HepG2 (cell line): ENCODE results near the gene APEX2. TPM values are rescaled to one million over a fixed set of nuclear protein-coding genes. Genes with fewer than 3 reads are reported as not detected.

Experiments used
- ATAC-seq: fragments of 200-7000 bp; cut with Tn5 transposase; 3 replicates; pipeline ENCODE4 v1.9.1; 2020; ENCODE audit warnings: mild to moderate bottlenecking, moderate library complexity
- BruUV-seq: library from RNA; stranded (reverse); fragments of 400-500 nt; replicated peaks from 2 replicates; lab custom pipeline; 2021; lab: Mats Ljungman, UMichigan
- CTCF ChIA-PET: fragments of 300-600 bp; formaldehyde crosslinking; extraction: SDS; loops from one replicate; lab custom pipeline; 2021; ENCODE audit warnings: low total read pairs, inconsistent platforms, low intra/inter-chr PET ratio; lab: Yijun Ruan, JAX
- POLR2A ChIA-PET: fragments of 350-600 bp; sonication (Branson Sonifier 250); formaldehyde crosslinking; loops from one replicate; lab custom pipeline; 2020; ENCODE audit warnings: antibody characterized with exemption, inconsistent platforms; lab: Yijun Ruan, JAX
- DNase-seq: peaks from one replicate; pipeline ENCODE4 v3.0.0-alpha.2; 2015; ENCODE audit warnings: low spot score
- FAIRE-seq: peaks from 3 replicates; lab custom pipeline; 2011; peaks lifted over from hg19 to GRCh38; lab: Jason Lieb, UNC
- H2AFZ ChIP-seq: one replicate; pipeline ENCODE4 v1.6.1; 2011; ENCODE audit warnings: low read length, inconsistent platforms
- H3K27ac ChIP-seq: fragments of 300-600 bp; 3 replicates; pipeline ENCODE4 v1.8.0; 2011; ENCODE audit warnings: mixed run types, mild to moderate bottlenecking, mixed read lengths, low read length, inconsistent platforms; ENCODE audit not compliant: insufficient read depth; ENCODE audit errors: extremely low read length
- H3K27me3 ChIP-seq, 2 experiments: fragments of 200-600 bp in 1 of 2; 2 replicates in 1 of 2; 3 replicates in 1 of 2; pipeline versions ENCODE4 v1.6.0 to v1.8.0; 2011; ENCODE audit warnings: low read length in 2 of 2, mild to moderate bottlenecking in 2 of 2, moderate library complexity in 2 of 2, inconsistent platforms in 1 of 2; ENCODE audit not compliant: insufficient read depth in 2 of 2, control insufficient read depth in 1 of 2
- H3K36me3 ChIP-seq, 2 experiments: fragments of 200-600 bp in 1 of 2; replicated peaks in 1 of 2; 2 replicates in 1 of 2; 3 replicates in 1 of 2; pipeline versions ENCODE4 v1.5.1 to v1.8.0; 2011; ENCODE audit warnings: low read length in 2 of 2, inconsistent platforms in 1 of 2; ENCODE audit not compliant: insufficient read depth in 2 of 2, control insufficient read depth in 1 of 2
- H3K4me1 ChIP-seq: 2 replicates; pipeline ENCODE4 v1.5.1; 2012; ENCODE audit warnings: low read length, inconsistent platforms; ENCODE audit not compliant: insufficient read depth
- H3K4me2 ChIP-seq: 2 replicates; pipeline ENCODE4 v1.6.0; 2011; ENCODE audit warnings: low read depth, low read length, inconsistent platforms
- H3K4me3 ChIP-seq, 3 experiments: fragments of 200-600 bp in 1 of 3; sonication (generic), shearing (Covaris generic) in 1 of 3; replicated peaks in 1 of 3; 2 replicates each; pipeline ENCODE4 v1.5.1; 2011 to 2016; ENCODE audit warnings: low read length in 3 of 3, inconsistent platforms in 2 of 3, low read depth in 2 of 3, mild to moderate bottlenecking in 2 of 3, control low read depth in 1 of 3, mixed read lengths in 1 of 3; ENCODE audit not compliant: insufficient read depth in 1 of 3
- H3K79me2 ChIP-seq: one replicate; pipeline ENCODE4 v1.6.1; 2011; ENCODE audit warnings: low read length, inconsistent platforms; ENCODE audit not compliant: insufficient read depth
- H3K9ac ChIP-seq: 2 replicates; pipeline ENCODE4 v1.6.0; 2011; ENCODE audit warnings: mild to moderate bottlenecking, low read depth, low read length, inconsistent platforms; ENCODE audit not compliant: insufficient read depth
- H3K9me3 ChIP-seq: 2 replicates; pipeline ENCODE4 v1.5.1; 2012; ENCODE audit warnings: mild to moderate bottlenecking, low read length
- H4K20me1 ChIP-seq: 2 replicates; pipeline ENCODE4 v1.6.0; 2011; ENCODE audit warnings: inconsistent platforms, mild to moderate bottlenecking, low read length, moderate library complexity; ENCODE audit not compliant: insufficient read depth
- ARID2 ChIP-seq: sonication (generic); formaldehyde crosslinking; IDR thresholded peaks from 2 replicates; pipeline ENCODE4 v1.8.1; 2022; ENCODE audit warnings: mild to moderate bottlenecking, missing genetic modification reagents, borderline replicate concordance
- GLI4 ChIP-seq: sonication (generic); formaldehyde crosslinking; IDR thresholded peaks from 2 replicates; pipeline ENCODE4 v1.5.1; 2020; ENCODE audit warnings: missing genetic modification reagents, mild to moderate bottlenecking, moderate library complexity, borderline replicate concordance
- ONECUT2 ChIP-seq: sonication (generic); formaldehyde crosslinking; IDR thresholded peaks from 2 replicates; pipeline ENCODE4 v1.4.0; 2020; ENCODE audit warnings: missing genetic modification reagents
- RFXANK ChIP-seq: IDR thresholded peaks from 2 replicates; pipeline ENCODE4 v1.6.1; 2016
- SIX4 ChIP-seq: sonication (generic); formaldehyde crosslinking; IDR thresholded peaks from 2 replicates; pipeline ENCODE4 v1.4.0; 2020; ENCODE audit warnings: missing genetic modification reagents
- SMAD1 ChIP-seq: sonication (generic); formaldehyde crosslinking; IDR thresholded peaks from 2 replicates; pipeline ENCODE4 v1.4.0; 2020; ENCODE audit warnings: missing genetic modification reagents, low read depth, mild to moderate bottlenecking, borderline replicate concordance
- SOX6 ChIP-seq, 2 experiments: fragments of 450-650 bp in 1 of 2; sonication (generic) in 1 of 2; formaldehyde crosslinking in 1 of 2; IDR thresholded peaks; 2 replicates each; pipeline versions ENCODE4 v1.4.0 to v1.6.1; 2017 to 2020; ENCODE audit warnings: antibody characterized with exemption in 1 of 2, mild to moderate bottlenecking in 1 of 2, missing genetic modification reagents in 1 of 2
- SRY ChIP-seq: sonication (generic); formaldehyde crosslinking; IDR thresholded peaks from 2 replicates; pipeline ENCODE4 v1.8.0; 2022; ENCODE audit warnings: mild to moderate bottlenecking, missing genetic modification reagents
- TARDBP ChIP-seq: sonication (generic); formaldehyde crosslinking; IDR thresholded peaks from 2 replicates; pipeline ENCODE4 v1.8.0; 2022; ENCODE audit warnings: mild to moderate bottlenecking, missing genetic modification reagents
- ZIK1 ChIP-seq: sonication (generic); formaldehyde crosslinking; IDR thresholded peaks from 2 replicates; pipeline ENCODE4 v1.5.0; 2020; ENCODE audit warnings: mild to moderate bottlenecking, low read depth, missing genetic modification reagents, borderline replicate concordance
- ZNF263 ChIP-seq: sonication (generic); formaldehyde crosslinking; IDR thresholded peaks from 2 replicates; pipeline ENCODE4 v1.4.0; 2020; ENCODE audit warnings: missing genetic modification reagents
- ZNF484 ChIP-seq: sonication (generic); formaldehyde crosslinking; IDR thresholded peaks from 2 replicates; pipeline ENCODE4 v1.5.1; 2020; ENCODE audit warnings: mild to moderate bottlenecking, low read depth, missing genetic modification reagents, borderline replicate concordance
- ZNF530 ChIP-seq: sonication (generic); formaldehyde crosslinking; IDR thresholded peaks from 2 replicates; pipeline ENCODE4 v1.5.0; 2020; ENCODE audit warnings: low read depth, mild to moderate bottlenecking, missing genetic modification reagents
- WGBS: methylation state at CpG from one replicate; pipeline ENCODE4 v1.1.6; 2017; ENCODE audit warnings: low lambda C conversion rate; 5-methylcytosine and 5-hydroxymethylcytosine counted together
- in situ Hi-C: cut with HindIII; loops from 2 replicates; pipeline ENCODE4 v1.10.0; 2017; ENCODE audit warnings: low pct_unique_long_range_greater_than_20kb; ENCODE audit not compliant: extremely low pct_ligation_motif_present
- intact Hi-C: fragments of 100-400 bp; cut with micrococcal nuclease; formaldehyde crosslinking; loops from one replicate; pipeline ENCODE4 v1.10.0; 2022; ENCODE audit not compliant: unreplicated experiment
- polyA plus RNA-seq, 8 experiments: library from polyadenylated mRNA; depleted of rRNA in 3 of 8; stranded (reverse) in 7 of 8; unstranded in 1 of 8; fragments of >200 nt; fragmentation: Illumina TruSeq in 4 of 8; extraction: Trizol in 4 of 8; gene quantifications; 2 replicates each; pipeline versions ENCODE4 v1.2.1 to v1.2.3, GENCODE V29; 2011 to 2016; ENCODE audit warnings: low read depth in 4 of 8, missing spikeins in 1 of 8, mixed read lengths in 1 of 8; ENCODE audit not compliant: insufficient read depth in 1 of 8
- total RNA-seq, 5 experiments: library from RNA; depleted of rRNA; stranded (reverse); fragments of >200 nt; fragmentation: Illumina TruSeq; extraction: Trizol; gene quantifications; 2 replicates each; pipeline ENCODE4 v1.2.3, GENCODE V29; 2016; ENCODE audit warnings: low read depth in 1 of 5
- TF ChIP-seq, protein P1 (sequence below): sonication (generic); formaldehyde crosslinking; IDR thresholded peaks from 2 replicates; pipeline ENCODE4 v1.5.0; 2020; ENCODE audit warnings: missing genetic modification reagents
- TF ChIP-seq, protein P2 (sequence below): sonication (generic); formaldehyde crosslinking; IDR thresholded peaks from 2 replicates; pipeline ENCODE4 v1.4.0; 2020; ENCODE audit warnings: mild to moderate bottlenecking, missing genetic modification reagents
- TF ChIP-seq, protein P3 (sequence below): sonication (generic); formaldehyde crosslinking; IDR thresholded peaks from 2 replicates; pipeline ENCODE4 v1.8.0; 2022; ENCODE audit warnings: missing genetic modification reagents, mild to moderate bottlenecking, moderate library complexity, borderline replicate concordance
- TF ChIP-seq, protein P4 (sequence below): sonication (generic); formaldehyde crosslinking; IDR thresholded peaks from 2 replicates; pipeline ENCODE4 v1.4.0; 2020; ENCODE audit warnings: mild to moderate bottlenecking, missing genetic modification reagents

Gene APEX2
- total and polyA plus RNA-seq, 2 of the 13 experiments (the other 11 are each of a cell fraction or from before 2014, with no cell fraction given), result 12.7 to 17.8 TPM

DNA sequence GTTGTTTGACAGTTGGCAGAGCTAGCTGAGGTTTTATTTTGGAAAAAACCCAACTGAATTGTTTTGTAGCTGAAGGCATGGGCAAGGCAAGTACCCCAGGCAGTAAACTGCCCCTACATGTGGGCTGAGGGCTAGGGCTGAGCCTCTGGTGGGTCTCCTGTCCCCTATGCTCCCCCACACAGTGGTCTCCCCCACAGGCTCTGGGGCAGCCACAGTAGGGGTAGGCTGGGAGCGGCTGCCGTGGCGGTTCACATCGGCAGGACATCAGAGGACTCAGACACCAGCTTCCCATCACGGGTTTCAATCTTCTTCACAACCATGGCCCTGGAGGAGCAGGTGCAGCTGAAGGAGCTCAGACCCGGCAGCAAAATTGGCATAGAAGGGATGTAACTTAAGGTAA is 41.4 kb downstream of the APEX2 start:
- ChIA-PET CTCF (no interaction called here), POLR2A (no interaction called here)
- H3K4me3 ChIP-seq, result no peak overlapping the region
- H3K27me3 ChIP-seq, result no peaks in the 10 kb centered on the region
- no peak overlapping the region for H2AFZ ChIP-seq
- no peak overlapping the region for H3K4me2 ChIP-seq
- BruUV-seq, result no TSS peak
- no peak for ATAC-seq
- DNase-seq, result no peak
- H3K4me1 ChIP-seq, result no peaks in the 10 kb centered on the region
- no peaks in the 10 kb centered on the region for H3K36me3 ChIP-seq
- no CpG with 5 or more reads among the region's 6 CpGs for WGBS
- FAIRE-seq, result no peak
- no peak overlapping the region for H3K9ac ChIP-seq
- no peaks in the 10 kb centered on the region for H4K20me1 ChIP-seq
- H3K79me2 ChIP-seq, result no peaks in the 10 kb centered on the region
- intact Hi-C loops, result no loop called here
- H3K27ac ChIP-seq, result no peak overlapping the region
- no peaks in the 10 kb centered on the region for H3K9me3 ChIP-seq
- in situ Hi-C loops, result no loop called here
- TF ChIP-seq ZNF530 (CRISPR knock-in tag) (no peak), SMAD1 (CRISPR knock-in tag) (no peak), ONECUT2 (CRISPR knock-in tag) (no peak), SRY (CRISPR knock-in tag) (no peak), GLI4 (CRISPR knock-in tag) (no peak), ZNF263 (CRISPR knock-in tag) (no peak), SIX4 (CRISPR knock-in tag) (no peak), ZNF484 (CRISPR knock-in tag) (no peak), SOX6 (IDR thresholded peaks at IDR 0.05) (no peak), SOX6 (CRISPR knock-in tag; IDR thresholded peaks at IDR 0.05) (no peak), ARID2 (no peak), TARDBP (no peak), ZIK1 (no peak), RFXANK (CRISPR knock-in tag) (no peak)
- TF ChIP-seq, protein P1, sequence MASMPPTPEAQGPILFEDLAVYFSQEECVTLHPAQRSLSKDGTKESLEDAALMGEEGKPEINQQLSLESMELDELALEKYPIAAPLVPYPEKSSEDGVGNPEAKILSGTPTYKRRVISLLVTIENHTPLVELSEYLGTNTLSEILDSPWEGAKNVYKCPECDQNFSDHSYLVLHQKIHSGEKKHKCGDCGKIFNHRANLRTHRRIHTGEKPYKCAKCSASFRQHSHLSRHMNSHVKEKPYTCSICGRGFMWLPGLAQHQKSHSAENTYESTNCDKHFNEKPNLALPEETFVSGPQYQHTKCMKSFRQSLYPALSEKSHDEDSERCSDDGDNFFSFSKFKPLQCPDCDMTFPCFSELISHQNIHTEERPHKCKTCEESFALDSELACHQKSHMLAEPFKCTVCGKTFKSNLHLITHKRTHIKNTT (CRISPR knock-in tag), result no peak
- TF ChIP-seq, protein P2, sequence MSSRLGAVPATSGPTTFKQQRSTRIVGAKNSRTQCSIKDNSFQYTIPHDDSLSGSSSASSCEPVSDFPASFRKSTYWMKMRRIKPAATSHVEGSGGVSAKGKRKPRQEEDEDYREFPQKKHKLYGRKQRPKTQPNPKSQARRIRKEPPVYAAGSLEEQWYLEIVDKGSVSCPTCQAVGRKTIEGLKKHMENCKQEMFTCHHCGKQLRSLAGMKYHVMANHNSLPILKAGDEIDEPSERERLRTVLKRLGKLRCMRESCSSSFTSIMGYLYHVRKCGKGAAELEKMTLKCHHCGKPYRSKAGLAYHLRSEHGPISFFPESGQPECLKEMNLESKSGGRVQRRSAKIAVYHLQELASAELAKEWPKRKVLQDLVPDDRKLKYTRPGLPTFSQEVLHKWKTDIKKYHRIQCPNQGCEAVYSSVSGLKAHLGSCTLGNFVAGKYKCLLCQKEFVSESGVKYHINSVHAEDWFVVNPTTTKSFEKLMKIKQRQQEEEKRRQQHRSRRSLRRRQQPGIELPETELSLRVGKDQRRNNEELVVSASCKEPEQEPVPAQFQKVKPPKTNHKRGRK (CRISPR knock-in tag), result no peak
- TF ChIP-seq, protein P3, sequence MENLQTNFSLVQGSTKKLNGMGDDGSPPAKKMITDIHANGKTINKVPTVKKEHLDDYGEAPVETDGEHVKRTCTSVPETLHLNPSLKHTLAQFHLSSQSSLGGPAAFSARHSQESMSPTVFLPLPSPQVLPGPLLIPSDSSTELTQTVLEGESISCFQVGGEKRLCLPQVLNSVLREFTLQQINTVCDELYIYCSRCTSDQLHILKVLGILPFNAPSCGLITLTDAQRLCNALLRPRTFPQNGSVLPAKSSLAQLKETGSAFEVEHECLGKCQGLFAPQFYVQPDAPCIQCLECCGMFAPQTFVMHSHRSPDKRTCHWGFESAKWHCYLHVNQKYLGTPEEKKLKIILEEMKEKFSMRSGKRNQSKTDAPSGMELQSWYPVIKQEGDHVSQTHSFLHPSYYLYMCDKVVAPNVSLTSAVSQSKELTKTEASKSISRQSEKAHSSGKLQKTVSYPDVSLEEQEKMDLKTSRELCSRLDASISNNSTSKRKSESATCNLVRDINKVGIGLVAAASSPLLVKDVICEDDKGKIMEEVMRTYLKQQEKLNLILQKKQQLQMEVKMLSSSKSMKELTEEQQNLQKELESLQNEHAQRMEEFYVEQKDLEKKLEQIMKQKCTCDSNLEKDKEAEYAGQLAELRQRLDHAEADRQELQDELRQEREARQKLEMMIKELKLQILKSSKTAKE (CRISPR knock-in tag), result no peak
- TF ChIP-seq, protein P4, sequence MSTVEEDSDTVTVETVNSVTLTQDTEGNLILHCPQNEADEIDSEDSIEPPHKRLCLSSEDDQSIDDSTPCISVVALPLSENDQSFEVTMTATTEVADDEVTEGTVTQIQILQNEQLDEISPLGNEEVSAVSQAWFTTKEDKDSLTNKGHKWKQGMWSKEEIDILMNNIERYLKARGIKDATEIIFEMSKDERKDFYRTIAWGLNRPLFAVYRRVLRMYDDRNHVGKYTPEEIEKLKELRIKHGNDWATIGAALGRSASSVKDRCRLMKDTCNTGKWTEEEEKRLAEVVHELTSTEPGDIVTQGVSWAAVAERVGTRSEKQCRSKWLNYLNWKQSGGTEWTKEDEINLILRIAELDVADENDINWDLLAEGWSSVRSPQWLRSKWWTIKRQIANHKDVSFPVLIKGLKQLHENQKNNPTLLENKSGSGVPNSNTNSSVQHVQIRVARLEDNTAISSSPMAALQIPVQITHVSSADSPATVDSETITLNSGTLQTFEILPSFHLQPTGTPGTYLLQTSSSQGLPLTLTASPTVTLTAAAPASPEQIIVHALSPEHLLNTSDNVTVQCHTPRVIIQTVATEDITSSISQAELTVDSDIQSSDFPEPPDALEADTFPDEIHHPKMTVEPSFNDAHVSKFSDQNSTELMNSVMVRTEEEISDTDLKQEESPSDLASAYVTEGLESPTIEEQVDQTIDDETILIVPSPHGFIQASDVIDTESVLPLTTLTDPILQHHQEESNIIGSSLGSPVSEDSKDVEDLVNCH (CRISPR knock-in tag), result no peak
